Hematopoietic multipotent progenitor cell treated with erythropoietin and hydrocortisone succinate and interleukin-3 and kit ligand, for 6 days (in vitro differentiated cells): ENCODE results near the gene RABEP1.

Source experiments
- DNase-seq: peaks from one replicate; pipeline ENCODE4 v3.0.0-alpha.2; 2015

Gene RABEP1

DNA sequence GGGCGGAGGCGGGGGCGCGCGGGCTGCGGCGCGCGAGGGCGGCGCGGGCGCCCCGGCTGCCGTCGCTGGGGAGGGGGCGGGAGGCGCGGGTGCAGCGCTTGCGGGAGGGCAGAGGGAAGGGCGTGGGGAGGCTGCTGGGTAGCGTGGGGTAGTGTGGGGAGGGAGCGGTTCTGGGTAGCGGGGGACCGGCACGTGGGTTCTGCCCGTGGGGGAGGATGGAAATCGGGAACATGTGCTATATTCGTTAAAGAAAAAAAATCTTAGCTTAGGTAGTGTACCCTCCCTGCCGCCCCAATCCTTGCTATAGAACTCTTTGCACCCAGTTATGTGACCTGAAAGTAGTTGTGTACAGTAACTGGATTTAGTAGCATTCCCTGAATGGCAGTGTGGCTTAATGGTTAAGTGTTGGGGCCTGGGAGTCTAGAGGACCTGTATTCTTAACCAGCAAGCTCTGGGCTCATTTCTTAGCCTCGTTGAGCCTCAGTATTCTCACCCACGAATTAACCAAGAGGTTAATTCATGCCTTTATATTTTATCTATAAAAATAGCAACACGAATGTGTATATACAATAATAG, 646 bp downstream of the RABEP1 start:
- peak; percentile 58 for DNase-seq

DNA sequence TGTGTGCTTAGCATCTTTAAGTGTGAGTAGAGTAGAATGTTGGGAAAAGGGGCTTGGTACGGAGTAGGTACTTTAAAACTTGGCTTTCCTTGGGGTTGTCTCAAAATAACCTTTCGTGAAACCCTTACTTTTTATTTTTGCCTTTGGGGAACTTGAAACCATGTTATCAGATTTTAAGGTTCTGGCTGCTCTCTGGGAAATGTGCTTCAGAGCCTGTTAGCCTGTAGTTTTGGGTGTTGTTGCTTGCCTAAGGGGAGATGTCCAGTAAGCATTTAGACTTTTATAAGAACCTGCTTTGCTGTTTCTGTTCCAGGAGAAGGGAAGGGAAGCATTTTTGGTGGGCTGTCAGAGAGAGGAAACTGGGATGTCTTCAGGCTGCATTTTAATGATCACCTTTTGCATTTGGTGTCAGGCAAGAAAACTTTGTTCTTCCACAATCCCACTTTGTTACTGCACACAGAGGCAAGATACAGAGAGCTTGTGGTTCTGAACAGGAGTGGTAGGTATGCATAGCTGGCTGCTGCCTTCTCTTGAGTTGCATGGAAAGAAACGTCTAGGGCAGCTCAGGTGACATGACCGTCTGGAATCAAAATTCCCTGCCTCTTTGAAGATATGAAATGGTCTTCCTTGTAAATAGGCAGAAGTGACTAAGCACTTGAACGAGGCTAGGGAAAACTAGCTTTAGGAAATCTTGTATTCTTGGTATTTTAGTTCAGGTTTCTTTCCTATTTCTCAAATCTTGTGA, 1.7 kb downstream of the RABEP1 start:
- peak; percentile 70 for DNase-seq

DNA sequence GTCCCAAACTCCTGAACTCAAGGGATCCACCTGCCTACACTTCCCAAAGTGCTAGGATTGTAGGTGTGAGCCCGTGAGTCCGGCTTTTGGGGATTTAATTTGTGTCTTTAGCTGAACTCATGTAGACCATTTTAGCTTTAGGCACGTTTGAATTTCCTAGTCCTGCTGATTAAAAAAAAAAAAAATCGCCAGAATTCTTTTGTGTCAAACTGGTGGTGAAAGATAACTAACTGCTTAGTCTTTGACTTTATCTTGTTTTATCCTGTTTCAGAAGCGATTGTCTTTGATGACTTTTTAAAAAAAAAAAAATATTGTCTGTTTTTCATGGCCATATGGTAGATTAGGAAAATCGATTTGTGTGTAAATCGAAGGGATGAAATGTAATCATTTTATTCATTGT, 2.6 kb downstream of the RABEP1 start:
- DNase-seq: peak; percentile 61

DNA sequence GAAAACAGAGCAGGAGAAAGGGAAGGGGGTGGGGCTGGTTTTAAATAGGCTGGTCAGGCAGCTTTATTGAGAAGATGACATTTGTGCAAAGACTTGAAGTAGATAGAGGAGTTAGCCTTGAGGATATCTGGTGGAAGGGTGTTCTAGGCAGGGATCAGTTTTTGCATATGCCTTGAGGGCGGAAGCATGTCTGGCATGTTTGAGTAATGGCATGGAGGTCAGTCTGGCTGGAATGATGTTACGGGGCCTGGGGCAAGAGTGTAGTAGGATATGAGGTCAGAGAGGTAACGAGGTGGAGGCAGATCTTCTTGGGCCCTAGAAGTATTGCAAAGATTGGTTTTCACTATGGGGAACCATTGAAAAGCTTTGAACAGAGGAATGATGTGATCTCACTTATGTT, 4.8 kb downstream of the RABEP1 start:
- DNase-seq: no peak

DNA sequence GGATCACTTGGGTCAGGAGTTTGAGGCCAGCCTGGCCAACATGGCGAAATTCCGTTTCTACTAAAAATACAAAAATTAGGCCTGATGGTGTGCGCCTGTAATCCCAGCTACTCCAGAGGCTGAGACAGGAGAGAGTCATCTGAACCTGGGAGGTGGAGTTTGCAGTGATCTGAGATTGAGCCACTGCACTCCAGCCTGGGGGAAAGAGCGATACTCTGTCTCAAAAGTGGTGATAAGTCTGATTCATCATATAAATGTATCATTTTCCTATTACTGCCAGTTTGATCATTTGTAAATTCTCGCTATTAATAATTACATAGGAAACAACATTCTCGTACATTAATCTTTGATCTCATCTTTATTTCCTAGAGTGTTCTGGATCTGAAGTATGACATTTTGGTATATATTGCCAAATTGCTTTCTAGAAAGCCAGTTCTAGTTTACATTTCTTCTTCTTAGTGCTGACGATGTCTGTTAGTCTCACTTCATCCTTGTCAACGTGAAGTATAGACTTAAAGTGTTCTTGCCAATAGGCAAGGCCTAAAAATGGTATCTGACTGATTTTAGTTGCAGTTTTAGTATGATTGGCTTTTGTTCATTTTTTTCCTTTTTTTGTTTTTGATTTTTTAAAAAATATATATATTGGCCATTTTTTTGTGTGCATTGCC, 9.7 kb downstream of the RABEP1 start:
- no peak for DNase-seq

DNA sequence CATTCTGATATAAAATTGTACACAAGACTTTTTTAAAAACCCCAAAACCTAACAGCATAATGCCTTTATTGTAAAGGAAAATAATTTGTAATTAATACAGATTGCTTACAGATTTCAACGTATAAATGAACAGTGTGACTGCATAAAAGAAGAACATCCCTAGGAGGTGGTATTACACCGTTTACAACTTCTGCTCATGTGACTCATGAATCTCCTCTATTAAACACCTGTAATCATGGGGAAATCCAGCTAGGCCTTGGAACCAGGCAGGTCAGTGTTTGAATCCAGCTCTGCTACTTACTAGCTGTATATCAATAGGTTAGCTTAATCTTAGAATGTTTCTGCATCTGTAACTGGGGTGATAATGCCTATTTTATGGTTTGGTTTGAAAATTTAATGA, 15.2 kb downstream of the RABEP1 start:
- no peak for DNase-seq

DNA sequence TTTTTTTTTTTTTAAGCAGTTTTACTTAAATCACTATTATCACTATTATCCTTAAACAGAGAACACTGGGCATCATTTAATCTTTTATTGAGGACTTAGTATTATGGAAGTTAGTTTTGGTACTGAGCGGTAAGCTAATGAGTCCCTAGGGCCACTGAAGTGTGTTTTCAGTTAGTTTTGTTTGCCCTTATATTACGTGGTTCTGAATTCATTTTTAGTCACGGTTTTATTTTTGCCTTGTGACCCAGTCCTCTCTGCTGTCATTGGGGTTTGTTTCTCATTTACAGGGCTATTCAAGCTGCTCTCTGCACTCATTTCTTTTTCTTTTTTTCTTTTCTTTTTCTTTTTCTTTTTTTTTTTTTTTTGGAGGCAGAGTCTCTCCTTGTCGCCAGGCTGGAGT, 17.3 kb downstream of the RABEP1 start:
- DNase-seq: no peak

DNA sequence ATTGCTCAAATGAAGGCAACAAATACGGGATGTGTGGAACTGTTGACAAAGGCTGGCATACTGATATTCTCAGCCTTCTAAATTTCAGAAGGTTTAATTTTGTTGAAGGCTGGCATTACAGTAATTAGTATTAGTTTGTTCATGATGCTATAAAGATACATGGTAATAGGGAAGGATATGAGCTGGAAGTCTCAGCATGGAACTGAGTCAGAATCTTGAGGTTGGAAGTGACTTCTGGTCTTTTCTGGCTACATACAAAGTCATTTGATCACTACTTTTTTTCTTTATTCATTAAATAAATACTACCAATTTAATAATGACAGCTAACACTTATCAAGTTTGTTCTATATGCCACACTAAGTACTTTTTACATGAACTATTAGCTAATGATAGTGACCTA, 22.6 kb downstream of the RABEP1 start:
- DNase-seq: no peak

DNA sequence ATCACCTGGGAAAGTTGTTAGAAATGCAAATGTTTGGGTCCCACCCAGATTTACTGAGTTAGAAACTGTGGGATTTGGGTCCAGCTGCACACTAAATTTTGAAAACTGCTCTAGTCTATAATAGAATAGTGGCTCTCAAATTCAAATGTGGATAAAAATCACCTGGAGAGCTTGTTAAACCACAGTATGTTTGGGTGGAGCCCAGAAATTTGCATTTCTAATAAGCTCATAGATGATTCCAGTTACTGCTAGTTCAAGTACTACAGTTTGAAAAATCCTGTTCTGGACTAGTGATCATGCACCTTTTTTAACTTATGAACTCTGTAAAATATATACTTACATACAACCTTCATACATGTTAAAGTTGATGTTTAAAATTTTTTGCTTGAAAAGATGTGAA, 27.8 kb downstream of the RABEP1 start:
- DNase-seq: no peak

DNA sequence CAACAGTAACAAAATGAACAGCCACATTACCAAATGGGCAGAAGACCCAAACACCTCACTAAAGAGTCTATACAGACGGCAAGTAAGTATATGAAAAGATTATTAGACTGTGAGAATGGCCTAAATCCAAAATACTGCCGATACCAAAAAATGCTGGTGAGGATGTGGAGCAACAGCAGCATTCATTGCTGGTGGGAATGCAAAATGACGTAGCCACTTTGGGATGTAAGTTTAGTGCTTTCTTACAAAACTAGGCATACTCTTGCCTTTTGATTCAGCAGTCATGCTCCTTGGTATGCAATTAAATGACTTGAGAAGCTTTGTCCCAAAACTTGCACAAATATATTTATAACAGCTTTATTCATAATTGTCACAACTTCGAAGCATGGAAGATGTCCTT, 43.8 kb downstream of the RABEP1 start:
- DNase-seq: no peak

DNA sequence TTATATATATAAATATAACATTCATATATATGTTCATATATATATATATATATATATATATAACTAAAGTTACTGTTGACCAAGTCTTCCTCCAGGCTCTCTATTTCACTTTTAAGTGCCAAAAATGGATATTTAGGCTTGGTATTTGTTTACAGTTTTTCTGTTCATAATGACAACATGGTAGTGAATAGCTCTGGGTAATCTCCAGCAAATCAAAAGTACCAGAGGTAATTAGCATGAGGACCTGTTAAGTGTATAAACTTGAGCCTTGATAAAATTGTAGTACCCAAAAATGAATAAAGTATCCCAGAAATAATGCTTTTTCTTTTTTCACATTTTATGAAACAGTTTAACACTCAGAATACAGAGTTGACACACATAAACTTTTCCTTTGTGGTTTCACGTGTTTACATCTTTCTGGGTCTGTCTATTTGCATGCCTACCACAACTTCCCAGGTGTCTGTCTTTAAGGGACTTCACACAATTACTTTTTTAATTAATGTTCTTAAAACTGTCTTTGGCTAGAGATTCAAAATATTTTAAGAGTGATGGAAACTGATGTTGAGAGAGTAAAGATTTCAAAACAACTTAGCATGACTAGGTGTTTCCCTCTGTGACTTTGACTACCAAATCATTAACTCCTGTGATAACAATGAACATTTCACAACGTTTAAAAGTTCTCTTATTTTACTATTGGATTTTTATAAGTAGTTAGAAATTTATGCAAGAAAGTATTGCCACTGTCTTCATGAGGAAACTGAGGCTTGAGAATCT, 47.9 kb downstream of the RABEP1 start:
- no peak for DNase-seq

DNA sequence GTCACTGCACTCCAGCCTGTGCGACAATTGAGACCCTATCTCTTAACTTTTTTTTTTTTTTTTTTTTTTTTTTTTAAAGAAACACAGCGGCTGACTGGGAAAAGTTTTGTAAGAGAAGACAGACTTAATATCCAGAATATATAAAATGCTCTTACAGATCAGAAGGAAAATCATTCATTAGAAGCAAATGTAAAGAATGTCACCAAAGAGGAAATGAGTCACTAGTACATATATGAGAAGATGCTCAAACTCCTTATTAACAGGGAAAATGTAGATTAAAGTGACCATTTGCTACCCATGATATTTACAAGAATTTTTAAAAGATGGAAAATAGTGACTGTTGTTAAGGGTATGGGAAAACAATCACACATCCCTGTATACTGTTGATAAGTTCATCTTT, 48.9 kb downstream of the RABEP1 start:
- DNase-seq: no peak

DNA sequence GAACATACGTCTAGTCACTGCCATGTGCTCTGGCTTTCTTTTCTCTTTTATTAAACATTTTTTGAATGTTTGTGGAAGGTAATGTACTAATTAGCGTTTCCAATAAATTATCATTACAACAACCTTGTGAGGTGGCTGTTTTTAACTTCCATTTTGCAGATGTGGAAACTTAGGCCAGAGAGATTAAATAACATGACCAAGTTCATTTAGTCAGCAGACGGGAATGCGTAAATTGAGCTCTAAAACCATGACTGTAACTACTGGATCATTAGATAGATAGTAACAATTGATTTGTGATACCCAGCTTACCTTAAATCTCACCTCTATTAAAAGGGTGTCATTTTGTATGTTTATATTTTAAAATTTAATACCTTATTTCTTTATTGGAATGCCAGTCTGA, 49.4 kb downstream of the RABEP1 start:
- DNase-seq: no peak

DNA sequence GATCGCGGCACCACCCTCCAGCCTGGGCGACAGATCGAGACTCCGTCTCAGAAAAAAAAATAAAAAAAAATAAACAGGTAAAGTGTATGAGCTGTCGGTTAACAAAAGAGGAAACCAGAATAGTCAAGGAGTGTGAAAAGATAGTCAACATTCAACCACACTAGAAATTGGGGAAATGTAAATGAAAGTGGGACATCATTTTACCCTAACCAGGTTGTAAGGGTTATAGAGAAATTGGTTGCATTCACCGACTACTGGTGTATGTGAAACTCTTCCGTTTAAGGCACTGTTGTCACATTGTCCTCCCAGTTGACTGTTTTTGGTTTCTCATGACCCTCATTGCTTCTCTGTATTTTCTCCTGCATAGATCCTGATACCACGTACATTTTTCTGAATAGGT, 62.8 kb downstream of the RABEP1 start:
- DNase-seq: no peak

DNA sequence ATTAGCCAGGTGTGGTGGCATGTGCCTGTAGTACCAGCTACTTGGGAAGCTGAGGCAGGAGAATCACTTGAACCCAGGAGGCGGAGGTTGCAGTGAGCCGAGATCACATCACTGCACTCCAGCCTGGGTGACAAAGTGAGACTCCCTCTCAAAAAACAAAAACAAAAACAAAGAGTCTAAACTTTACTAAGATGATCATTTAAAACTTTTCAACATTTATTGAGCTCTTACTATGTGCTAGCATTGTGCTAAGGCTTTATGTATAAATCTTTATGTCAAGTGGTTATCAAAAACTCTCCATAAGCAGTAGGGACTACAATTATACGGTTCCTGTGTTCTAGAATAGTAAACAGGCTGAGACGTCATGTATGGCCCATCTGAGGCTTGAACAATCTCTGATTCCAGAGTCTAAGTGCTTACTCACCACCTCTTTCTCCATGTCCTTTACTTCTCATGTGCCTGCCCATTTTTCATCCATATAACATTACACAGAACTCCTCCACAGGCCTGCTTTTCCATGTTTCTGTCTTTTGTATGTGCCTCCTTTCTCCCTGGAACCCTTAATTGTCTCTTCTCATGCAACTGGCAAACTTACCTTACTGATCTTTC, 70.7 kb downstream of the RABEP1 start:
- DNase-seq: no peak

DNA sequence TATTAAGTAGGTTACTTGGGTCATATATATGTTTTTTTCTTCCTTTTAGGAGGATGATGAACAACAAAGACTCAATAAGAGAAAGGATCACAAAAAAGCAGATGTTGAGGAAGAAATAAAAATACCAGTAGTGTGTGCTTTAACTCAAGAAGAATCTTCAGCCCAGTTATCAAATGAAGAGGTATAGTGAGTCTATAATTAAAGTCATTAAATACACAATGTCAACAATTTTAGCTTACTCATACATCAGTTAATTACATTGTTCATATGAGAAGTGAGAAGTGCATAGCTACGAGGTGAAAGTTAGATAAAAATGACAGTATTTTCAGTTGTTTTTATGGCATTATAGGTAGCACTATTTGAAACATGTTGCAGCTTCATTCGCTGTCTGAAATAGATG, 72.2 kb downstream of the RABEP1 start:
- no peak for DNase-seq

DNA sequence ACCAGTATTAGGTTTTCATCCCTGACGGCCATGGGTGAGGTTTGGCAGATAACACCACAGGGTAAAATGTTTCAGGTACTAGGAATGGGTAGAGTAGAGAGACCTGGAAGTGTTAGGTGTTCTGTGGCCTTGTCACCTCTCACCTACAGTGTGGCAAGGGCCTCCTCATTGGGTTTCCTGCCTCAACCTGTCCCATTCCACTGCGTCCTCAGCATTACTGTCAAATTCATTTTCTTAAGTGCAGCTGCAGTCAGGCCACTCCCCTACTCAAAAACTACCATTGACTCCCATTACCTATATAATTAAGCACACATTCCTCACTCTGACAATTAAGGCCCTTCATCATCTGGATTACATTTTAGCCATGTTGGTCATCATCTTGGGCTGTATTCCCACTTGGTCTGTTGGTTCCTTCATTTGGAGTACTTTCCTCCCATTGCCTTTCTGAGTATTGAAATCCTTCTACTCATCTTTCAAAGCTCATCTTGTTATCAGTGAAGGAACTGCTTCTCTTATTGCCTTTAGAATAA, 72.9 kb downstream of the RABEP1 start:
- no peak for DNase-seq

DNA sequence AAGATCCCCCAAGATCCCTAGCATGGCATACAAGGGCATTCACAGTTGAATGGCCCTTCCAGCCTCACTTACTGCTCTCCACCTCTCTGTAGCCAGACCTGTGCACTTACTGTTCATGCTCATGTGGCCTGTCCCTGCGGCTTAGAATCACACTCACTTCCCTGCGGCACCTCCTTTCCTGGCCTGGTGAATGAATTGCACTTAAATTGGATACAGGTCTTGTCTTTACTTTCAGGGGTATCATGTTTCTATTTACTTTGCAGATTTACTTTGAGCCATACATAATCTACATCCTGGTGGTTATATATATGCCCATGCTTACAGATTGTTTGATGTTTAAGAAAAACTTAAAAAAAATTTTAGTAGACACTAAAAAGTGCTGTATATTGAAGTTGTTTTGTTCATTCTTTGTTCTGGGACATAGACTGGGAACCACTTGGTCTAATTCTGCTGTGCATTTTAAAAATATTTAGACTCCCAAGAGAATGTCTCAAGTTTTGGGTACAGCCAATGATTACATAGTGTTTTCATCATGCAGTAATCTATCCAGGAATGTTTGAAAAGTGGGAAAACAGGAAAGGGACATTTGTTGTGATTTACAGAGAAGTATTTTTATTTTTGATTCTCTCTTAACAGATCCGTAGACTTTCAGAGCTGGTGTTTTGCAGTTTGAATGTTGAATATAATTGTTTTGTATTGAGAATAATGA, 73.5 kb downstream of the RABEP1 start:
- no peak for DNase-seq

DNA sequence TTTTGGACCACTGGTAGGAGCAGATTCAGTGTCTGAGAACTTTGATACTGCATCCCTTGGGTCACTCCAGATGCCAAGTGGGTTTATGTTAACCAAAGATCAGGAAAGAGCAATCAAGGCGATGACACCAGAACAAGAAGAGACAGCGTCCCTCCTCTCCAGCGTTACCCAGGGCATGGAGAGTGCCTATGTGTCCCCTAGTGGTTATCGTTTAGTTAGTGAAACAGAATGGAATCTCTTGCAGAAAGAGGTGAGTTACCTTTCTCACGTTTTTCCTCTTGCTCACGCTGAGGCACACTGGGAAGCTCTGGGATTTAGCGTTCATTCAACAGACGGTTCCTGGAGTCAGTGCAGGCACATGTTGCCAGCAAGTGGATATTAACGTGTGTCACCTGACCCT, 79.3 kb downstream of the RABEP1 start:
- DNase-seq: no peak

DNA sequence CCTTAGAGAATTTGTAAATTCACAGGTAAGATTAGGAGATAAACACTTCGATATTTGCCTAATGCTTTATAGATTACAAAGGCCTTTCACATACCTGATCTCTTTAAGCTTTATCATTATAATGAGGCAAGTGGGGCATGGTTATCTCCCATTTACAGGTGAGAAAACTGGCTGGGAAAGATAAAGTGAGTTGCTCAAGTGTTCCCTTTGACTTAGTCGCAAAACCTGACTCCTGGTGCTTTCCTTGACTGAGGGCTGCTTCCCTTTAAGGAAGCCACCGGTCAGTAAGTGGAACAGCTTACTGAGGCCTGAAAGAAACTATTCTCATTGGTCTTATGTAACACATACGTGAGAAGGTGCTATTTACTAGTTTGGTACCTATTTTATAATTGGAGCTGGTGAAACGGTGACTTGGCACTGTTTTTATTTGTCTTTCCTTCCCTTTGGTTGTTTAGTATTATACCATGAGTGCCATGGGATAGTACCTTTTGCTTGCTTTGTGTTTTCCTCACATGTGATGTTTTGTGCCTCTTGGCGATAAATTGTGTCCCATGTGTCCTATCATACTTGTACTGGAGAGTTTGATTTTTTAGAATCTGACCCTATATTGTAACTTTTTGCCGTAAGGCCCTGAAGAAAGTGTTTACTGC, 80.2 kb downstream of the RABEP1 start:
- no peak for DNase-seq

DNA sequence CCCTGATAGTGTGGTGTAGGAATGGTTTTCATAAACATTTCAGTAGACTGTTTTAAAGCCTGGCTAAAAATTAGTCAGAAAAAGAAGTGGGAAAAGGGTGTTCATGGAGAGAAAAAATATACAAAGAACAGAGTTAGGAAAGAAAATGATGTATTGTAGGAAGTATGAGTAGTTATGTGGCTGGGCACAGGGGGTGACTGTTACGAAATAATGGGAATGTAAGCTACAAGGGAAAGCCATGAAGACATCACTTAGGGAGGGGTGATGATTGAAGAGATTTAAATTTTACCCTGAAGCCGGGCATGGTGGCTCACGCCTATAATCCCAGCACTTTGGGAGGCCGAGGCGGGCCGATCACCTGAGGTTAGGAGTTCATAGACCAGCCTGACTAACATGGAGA, 82.1 kb downstream of the RABEP1 start:
- no peak for DNase-seq

DNA sequence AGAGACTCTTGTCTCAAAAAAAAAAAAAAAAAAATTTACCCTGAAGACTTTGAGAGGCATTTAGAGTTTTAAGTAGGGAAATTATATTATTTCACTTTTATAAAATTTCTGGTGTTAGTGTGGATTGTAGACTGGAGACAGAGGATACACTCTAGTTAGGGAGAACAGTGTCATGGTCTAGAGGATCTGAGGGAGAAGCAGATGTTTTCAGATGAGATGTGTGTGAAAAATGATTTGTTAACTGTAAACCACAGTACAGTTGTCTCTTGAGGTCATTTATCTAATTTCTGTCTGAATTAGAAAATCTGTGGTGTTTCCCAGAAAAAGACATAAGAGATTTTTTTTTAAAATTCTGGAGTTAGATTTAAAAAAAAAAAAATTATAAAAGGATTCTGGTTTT, 82.6 kb downstream of the RABEP1 start:
- no peak for DNase-seq
